Naive thymus-derived CD8-positive, alpha-beta T cell (primary cell): ENCODE results near the gene AP3B1. TPM values are rescaled to one million over a fixed set of nuclear protein-coding genes. Genes with fewer than 3 reads are reported as not detected.

Experiments
- ATAC-seq, 2 donors: fragments of 150-1000 bp; cut with Tn5 transposase in 1 of 2; sonication (Bioruptor Pico), chemical (Tn5 transposase) in 1 of 2; 1 replicate in 1 of 2; 2 replicates in 1 of 2; pipeline ENCODE4 v1.10.0; 2021; ENCODE audit warnings: mild to moderate bottlenecking in 2 of 2, moderate library complexity in 2 of 2
- POLR2A ChIA-PET: fragments of 350-600 bp; sonication (Branson Sonifier 250); formaldehyde crosslinking; loops from one replicate; lab custom pipeline; 2021; ENCODE audit warnings: antibody characterized with exemption; lab: Charles Lee
- DNase-seq, 10 donors: peaks; one replicate each; pipeline versions ENCODE4 v3.0.0 to v3.0.0-alpha.2; 2020 to 2022
- H3K27ac Mint-ChIP-seq, 10 donors: one replicate each; pipeline ENCODE4 v1.8.0; 2020 to 2022; ENCODE audit warnings: mild to moderate bottlenecking in 10 of 10, mixed read lengths in 10 of 10, moderate library complexity in 4 of 10, inconsistent platforms in 1 of 10
- H3K27me3 Mint-ChIP-seq, 5 donors: one replicate each; pipeline ENCODE4 v1.8.0; 2021 to 2022; ENCODE audit warnings: mixed read lengths in 5 of 5
- H3K36me3 Mint-ChIP-seq, 3 donors: one replicate each; pipeline ENCODE4 v1.8.0; 2020 to 2022; ENCODE audit warnings: mixed read lengths in 3 of 3, mild to moderate bottlenecking in 2 of 3, inconsistent platforms in 1 of 3
- H3K4me1 Mint-ChIP-seq, 4 donors: one replicate each; pipeline ENCODE4 v1.8.0; 2021 to 2022; ENCODE audit warnings: mixed read lengths in 4 of 4
- H3K4me3 Mint-ChIP-seq, 10 donors: one replicate each; pipeline ENCODE4 v1.8.0; 2020 to 2022; ENCODE audit warnings: mild to moderate bottlenecking in 10 of 10, mixed read lengths in 10 of 10, moderate library complexity in 6 of 10, inconsistent platforms in 1 of 10
- H3K9me3 Mint-ChIP-seq, 9 donors: one replicate each; pipeline ENCODE4 v1.8.0; 2020 to 2022; ENCODE audit warnings: mixed read lengths in 9 of 9, mild to moderate bottlenecking in 3 of 9, inconsistent platforms in 1 of 9, moderate library complexity in 1 of 9
- polyA plus RNA-seq, 3 donors: library from polyadenylated mRNA; unstranded; fragments of 300-500 nt; fragmentation: Illumina TruSeq; gene quantifications; one replicate each; pipeline ENCODE4 v1.2.3, GENCODE V29; 2021
- total RNA-seq, 8 experiments: library from RNA in 2 of 8; stranded (reverse) in 2 of 8; gene quantifications; one replicate each; pipeline ENCODE4 v1.2.3 and lab custom pipeline; 2021 to 2026

Gene AP3B1
- total and polyA plus RNA-seq, 5 experiments from 2014 or later, result 19.8 to 36.4 (median 26.2) TPM

GRCh38 chr5:77986261-77986660 lies 308.2 kb downstream of the AP3B1 start:
- H3K4me3 Mint-ChIP-seq, result no peak overlapping the region
- H3K27ac Mint-ChIP-seq, result no peak overlapping the region
- H3K9me3 Mint-ChIP-seq, result no peaks in the 10 kb centered on the region
- peaks cover 0 to 2% (median 0%) of the 10 kb centered on the region in 4 donors for H3K4me1 Mint-ChIP-seq
- H3K27me3 Mint-ChIP-seq, result no peaks in the 10 kb centered on the region
- POLR2A ChIA-PET, result no interaction called here
- ATAC-seq (no peak), DNase-seq (no peak)
- peaks cover 0 to 2% (median 0%) of the 10 kb centered on the region in 3 donors for H3K36me3 Mint-ChIP-seq

DNA sequence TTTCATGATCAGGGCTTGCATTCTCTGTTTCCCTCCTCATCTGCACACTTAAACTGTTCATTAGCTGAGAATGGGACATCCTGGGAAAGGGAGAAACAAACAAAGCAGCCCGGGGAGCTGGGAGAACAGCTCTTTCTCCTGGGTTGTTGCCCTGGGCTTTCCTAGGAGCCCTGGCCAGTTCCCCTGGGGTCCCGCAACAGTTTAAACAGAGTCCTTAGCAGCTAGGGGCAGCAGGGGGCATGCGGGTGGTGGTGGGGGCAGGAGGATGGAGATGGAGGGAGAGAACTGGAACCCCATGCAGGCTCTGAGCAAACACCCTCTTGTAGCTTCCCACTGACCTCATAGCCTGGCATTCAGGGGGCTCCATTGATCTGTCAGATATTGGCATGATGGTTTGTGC lies 309.3 kb downstream of the AP3B1 start:
- DNase-seq (no peak), ATAC-seq (no peak)
- no peak overlapping the region for H3K4me3 Mint-ChIP-seq
- peaks cover 0 to 2% (median 0%) of the 10 kb centered on the region in 3 donors for H3K36me3 Mint-ChIP-seq
- peaks cover 0 to 3% (median 2%) of the 10 kb centered on the region in 5 donors for H3K27me3 Mint-ChIP-seq
- peak overlapping the region in 1 of 10 donors; percentile 47 for H3K27ac Mint-ChIP-seq
- H3K9me3 Mint-ChIP-seq, result no peaks in the 10 kb centered on the region
- POLR2A ChIA-PET, result no interaction called here
- peaks cover 0 to 4% (median 0%) of the 10 kb centered on the region in 4 donors for H3K4me1 Mint-ChIP-seq

- Mint-ChIP-seq H3K27ac (peak overlapping the region in 1 of 10 donors; percentile 8), H3K27me3 (peaks cover 0 to 9% (median 6%) of the 10 kb centered on the region in 5 donors), H3K36me3 (peaks cover 0 to 2% (median 0%) of the 10 kb centered on the region in 3 donors), H3K4me3 (no peak overlapping the region), H3K4me1 (peaks cover 0 to 2% (median 0%) of the 10 kb centered on the region in 4 donors), H3K9me3 (no peaks in the 10 kb centered on the region)
- ATAC-seq (no peak), DNase-seq (no peak)
- POLR2A ChIA-PET, result no interaction called here
Measured at GRCh38 chr5:77984587-77984986, 309.9 kb downstream of the AP3B1 start.

DNA sequence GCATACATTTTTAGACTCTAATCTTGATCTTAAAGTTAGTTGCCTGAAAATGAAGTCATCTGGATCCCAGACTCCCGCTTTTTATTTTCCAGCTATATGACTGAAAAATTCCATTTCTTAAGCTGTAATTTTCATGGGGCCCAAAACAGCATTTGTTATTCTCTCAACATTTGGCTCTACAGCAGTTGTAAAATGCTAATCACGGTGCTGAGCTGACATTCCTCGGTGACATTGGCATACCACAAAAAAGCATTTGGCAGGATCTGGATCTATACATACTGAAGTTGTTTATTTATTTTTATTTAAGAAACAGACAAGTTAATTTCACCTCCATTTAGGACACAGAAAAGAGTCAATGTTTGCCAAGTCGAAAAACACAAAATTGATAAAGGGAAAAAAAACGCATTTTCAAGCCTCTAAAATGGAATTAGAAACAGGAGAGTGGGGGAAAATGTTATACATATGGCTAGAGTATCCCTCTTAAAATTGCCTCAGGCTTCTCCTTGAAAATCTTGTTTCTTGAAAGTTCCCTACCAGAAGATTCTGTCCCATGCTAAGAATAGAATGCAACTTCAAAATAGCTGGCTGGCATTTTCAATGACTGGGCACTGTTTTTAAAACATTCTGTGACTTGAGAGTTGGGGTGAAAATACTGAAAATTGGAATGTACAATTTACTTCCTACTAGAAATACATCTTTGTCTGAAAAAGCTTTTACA lies 310.9 kb downstream of the AP3B1 start:
- ATAC-seq (no peak), DNase-seq (no peak)
- no peak overlapping the region for H3K4me3 Mint-ChIP-seq
- peaks cover under 1 to 18% (median 6%) of the 10 kb centered on the region in 5 donors for H3K27me3 Mint-ChIP-seq
- H3K27ac Mint-ChIP-seq, result no peak overlapping the region
- H3K36me3 Mint-ChIP-seq, result peaks cover 0 to 2% (median 0%) of the 10 kb centered on the region in 3 donors
- POLR2A ChIA-PET, result no interaction called here
- H3K4me1 Mint-ChIP-seq, result peaks cover 0 to 2% (median 0%) of the 10 kb centered on the region in 4 donors
- no peaks in the 10 kb centered on the region for H3K9me3 Mint-ChIP-seq

DNA sequence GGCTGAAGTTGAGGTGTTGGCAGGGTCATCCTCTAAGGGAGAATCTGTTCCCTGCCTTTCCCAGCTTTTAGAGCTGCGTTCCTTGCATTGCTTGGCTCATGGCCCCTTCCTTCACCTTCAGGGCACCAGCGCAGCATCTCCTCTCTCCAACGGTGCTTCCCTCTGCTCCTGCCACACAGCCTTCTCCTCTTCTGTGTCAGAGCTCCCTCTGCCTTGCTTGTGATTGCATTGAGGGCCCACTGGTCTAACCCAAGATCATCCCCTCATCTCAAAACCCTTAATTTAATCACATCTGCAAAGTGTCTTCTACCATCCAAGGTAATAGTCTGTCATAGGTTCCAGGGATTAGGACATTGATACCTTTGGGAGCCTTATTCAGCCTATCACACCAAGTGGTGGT lies 312.7 kb downstream of the AP3B1 start:
- H3K4me3 Mint-ChIP-seq, result no peak overlapping the region
- H3K9me3 Mint-ChIP-seq, result peaks cover 0 to 2% (median 0%) of the 10 kb centered on the region in 9 donors
- ATAC-seq (no peak), DNase-seq (no peak)
- POLR2A ChIA-PET, result interaction anchor here (0.7 kb wide), 1 partner anchor 1433 kb away, joined by 3 read pairs; no protein-coding TSS in a partner anchor
- H3K27me3 Mint-ChIP-seq, result peaks cover 5 to 29% (median 15%) of the 10 kb centered on the region in 5 donors
- H3K36me3 Mint-ChIP-seq, result peaks cover 0 to 10% (median 6%) of the 10 kb centered on the region in 3 donors
- H3K27ac Mint-ChIP-seq, result no peak overlapping the region
- H3K4me1 Mint-ChIP-seq, result peaks cover 0 to 2% (median 0%) of the 10 kb centered on the region in 4 donors

DNA sequence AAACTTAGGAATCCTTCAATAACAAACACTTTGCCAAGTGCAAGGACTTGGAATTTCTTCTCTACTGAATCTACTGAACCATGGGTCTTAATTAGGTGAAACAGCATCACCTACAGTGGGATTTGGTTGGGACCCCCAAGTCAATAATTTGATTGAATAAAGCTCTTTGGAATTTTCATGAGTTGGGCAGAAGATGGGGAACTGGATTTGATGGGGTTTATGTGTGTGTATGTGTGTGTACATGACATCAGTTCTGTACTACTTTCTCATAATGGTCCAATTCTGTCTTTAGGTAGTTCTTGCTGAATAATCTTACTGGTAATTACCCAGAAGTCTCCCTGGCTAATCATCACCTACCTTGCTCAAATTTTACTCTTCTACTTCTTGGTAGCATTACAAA lies 319.9 kb downstream of the AP3B1 start:
- H3K4me3 Mint-ChIP-seq, result no peak overlapping the region
- H3K27me3 Mint-ChIP-seq, result peaks cover 44 to 86% (median 63%) of the 10 kb centered on the region in 5 donors
- POLR2A ChIA-PET, result no interaction called here

GRCh38 chr5:77973253-77973609 lies 321.3 kb downstream of the AP3B1 start:
- Mint-ChIP-seq H3K4me1 (peaks cover 7 to 20% (median 14%) of the 10 kb centered on the region in 4 donors), H3K27me3 (peaks cover 46 to 87% (median 60%) of the 10 kb centered on the region in 5 donors), H3K36me3 (peaks cover 0 to 10% (median 6%) of the 10 kb centered on the region in 3 donors), H3K27ac (peak overlapping the region in 1 of 10 donors; percentile 67), H3K4me3 (peak overlapping the region; percentile 50 to 80 (median 76)), H3K9me3 (peaks cover 0 to 2% (median 0%) of the 10 kb centered on the region in 9 donors)
- DNase-seq, result no peak
- POLR2A ChIA-PET, result no interaction called here
- peak in 1 of 2 donors; percentile 46 for ATAC-seq

More for the DNA sequence above, 319.9 kb downstream of the AP3B1 start:
- DNase-seq (no peak), ATAC-seq (no peak)
- H3K36me3 Mint-ChIP-seq, result peaks cover 0 to 10% (median 6%) of the 10 kb centered on the region in 3 donors
- peaks cover 7 to 20% (median 14%) of the 10 kb centered on the region in 4 donors for H3K4me1 Mint-ChIP-seq
- peak overlapping the region in 1 of 10 donors; percentile 29 for H3K27ac Mint-ChIP-seq
- H3K9me3 Mint-ChIP-seq, result peaks cover 0 to 2% (median 0%) of the 10 kb centered on the region in 9 donors

DNA sequence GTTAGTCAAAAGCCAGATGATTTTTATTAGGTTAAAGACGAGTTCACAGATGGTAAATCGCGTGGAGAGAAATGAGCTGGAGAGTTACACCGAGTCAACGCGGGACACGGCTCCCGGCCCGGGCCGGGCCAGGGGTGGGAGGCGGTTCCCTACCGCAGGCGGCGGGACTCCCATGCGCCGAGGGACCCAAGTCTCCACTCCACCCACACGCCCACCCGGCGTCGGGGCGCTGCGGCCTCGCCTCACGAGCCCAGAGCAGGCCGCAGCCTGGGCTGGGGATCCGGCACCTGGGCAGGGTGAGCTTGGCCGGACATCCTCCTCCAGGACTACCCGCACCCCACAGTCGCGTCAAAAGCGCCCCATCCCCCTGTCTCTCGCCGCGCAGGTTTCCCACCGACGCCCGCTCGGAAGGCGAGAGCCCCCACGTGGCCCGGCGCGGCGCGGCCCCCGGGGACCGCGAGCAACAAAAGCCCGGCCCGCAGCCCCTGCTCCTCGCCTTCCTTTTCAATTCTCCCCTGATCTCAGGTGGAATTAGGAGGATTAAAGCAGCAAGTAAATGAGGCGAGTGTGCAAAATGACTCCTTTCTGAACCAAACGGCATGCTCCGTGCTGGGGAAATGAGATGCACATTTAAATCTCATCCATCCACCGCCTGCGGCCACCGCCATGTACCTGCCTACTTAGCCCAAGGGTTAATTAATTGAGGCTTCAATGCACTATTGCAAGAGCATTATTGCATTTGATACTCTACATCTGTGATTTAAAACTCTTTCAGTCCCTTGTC lies 321.8 kb downstream of the AP3B1 start:
- POLR2A ChIA-PET, result no interaction called here
- Mint-ChIP-seq H3K4me1 (peaks cover 7 to 20% (median 14%) of the 10 kb centered on the region in 4 donors), H3K27me3 (peaks cover 41 to 92% (median 58%) of the 10 kb centered on the region in 5 donors), H3K4me3 (peak overlapping the region; percentile 60 to 80 (median 77)), H3K27ac (peak overlapping the region in 1 of 10 donors; percentile 67), H3K36me3 (peaks cover 0 to 5% (median 3%) of the 10 kb centered on the region in 3 donors), H3K9me3 (no peaks in the 10 kb centered on the region)
- DNase-seq, result peak in 1 of 10 donors; percentile 6
- peak; percentile 70 to 87 for ATAC-seq

DNA sequence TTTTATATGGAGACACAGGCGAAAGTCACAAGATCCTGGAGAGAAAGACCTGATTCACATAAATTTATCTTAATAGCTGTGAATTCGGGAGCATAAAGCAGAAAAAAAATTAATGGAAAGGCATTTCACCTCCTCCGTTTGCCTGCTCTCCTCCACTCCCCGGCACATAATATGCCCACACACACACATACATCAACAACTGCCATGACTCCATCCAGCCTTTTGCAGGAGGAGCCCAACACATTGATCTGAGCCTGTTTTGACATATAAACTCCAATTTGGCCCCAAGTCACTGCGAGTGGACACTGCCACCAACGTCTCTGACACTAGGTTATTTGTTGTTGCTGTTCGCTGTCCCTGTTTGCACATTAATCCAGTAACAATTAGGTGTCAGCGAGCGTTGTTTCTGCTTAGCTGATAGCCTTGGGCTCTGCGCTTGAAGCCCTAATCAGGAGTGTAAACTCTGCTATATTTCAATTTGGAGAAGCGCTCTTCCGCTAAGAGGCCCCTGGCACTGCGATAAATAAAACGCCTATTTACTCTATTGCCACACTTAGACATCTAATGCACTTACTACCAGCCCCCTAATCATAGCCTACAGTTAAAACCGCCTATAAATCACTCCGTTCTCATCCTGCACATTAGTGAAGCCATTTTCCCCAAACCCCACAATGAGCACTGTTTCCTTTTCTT lies 322.6 kb downstream of the AP3B1 start:
- H3K36me3 Mint-ChIP-seq, result peaks cover 0 to under 1% (median 0%) of the 10 kb centered on the region in 3 donors
- DNase-seq (no peak), ATAC-seq (peak in 1 of 2 donors; percentile 12)
- H3K27ac Mint-ChIP-seq, result no peak overlapping the region
- peak overlapping the region; percentile 52 to 78 (median 65) for H3K4me3 Mint-ChIP-seq
- POLR2A ChIA-PET, result no interaction called here
- peaks cover 38 to 89% (median 55%) of the 10 kb centered on the region in 5 donors for H3K27me3 Mint-ChIP-seq
- H3K4me1 Mint-ChIP-seq, result peaks cover 7 to 20% (median 14%) of the 10 kb centered on the region in 4 donors
- no peaks in the 10 kb centered on the region for H3K9me3 Mint-ChIP-seq

DNA sequence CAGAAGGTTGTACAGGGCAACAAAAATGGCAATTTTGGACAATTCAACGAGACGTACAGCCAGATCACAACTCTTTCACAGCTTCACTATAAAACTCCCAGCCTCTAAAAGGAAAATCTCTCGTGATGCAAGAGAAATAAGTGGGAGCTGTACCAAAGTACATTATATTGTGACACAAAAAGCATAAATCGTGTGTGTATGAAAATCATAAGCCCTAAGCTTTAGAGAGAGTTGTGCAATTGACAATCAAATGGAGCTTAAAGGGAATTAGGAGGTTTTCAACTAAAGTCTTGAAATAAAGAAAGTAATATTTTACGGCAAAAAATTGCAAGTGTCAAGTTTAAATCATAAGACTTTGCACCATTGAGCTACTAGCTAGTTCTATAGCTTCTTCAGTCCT lies 323.6 kb downstream of the AP3B1 start:
- POLR2A ChIA-PET, result no interaction called here
- DNase-seq, result no peak
- peaks cover 0 to 4% (median 0%) of the 10 kb centered on the region in 9 donors for H3K9me3 Mint-ChIP-seq
- H3K4me1 Mint-ChIP-seq, result peaks cover 7 to 20% (median 14%) of the 10 kb centered on the region in 4 donors
- no peak overlapping the region for H3K4me3 Mint-ChIP-seq
- no peak for ATAC-seq
- peaks cover 35 to 87% (median 49%) of the 10 kb centered on the region in 5 donors for H3K27me3 Mint-ChIP-seq
- H3K27ac Mint-ChIP-seq, result no peak overlapping the region
- peaks cover 0 to 5% (median 0%) of the 10 kb centered on the region in 3 donors for H3K36me3 Mint-ChIP-seq

DNA sequence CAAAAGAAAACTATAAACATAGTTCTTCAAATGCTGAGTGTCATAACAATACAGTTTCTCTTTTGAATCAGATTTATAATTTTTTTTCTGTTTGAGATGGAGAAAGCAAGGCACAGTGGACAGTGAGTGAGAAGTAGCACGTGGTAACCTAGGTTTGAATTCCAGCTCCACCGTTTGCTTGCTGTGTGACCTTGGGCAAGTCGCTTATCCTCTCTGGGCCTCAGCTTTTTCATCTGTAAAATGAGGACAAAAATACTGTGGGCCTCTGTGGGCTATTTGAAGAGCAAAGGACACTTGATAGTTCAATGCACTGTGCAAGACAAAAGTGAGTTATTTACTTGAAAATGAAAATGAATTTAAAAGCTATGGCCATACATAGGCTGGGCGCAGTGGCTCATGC lies 330.7 kb downstream of the AP3B1 start:
- Mint-ChIP-seq H3K4me3 (no peak overlapping the region), H3K4me1 (peaks cover 0 to 13% (median 7%) of the 10 kb centered on the region in 4 donors), H3K27ac (no peak overlapping the region), H3K9me3 (peaks cover 0 to 4% (median 0%) of the 10 kb centered on the region in 9 donors), H3K27me3 (peaks cover 15 to 69% (median 26%) of the 10 kb centered on the region in 5 donors), H3K36me3 (peaks cover 0 to 5% (median 0%) of the 10 kb centered on the region in 3 donors)
- POLR2A ChIA-PET, result no interaction called here
- ATAC-seq, result no peak
- DNase-seq, result no peak

DNA sequence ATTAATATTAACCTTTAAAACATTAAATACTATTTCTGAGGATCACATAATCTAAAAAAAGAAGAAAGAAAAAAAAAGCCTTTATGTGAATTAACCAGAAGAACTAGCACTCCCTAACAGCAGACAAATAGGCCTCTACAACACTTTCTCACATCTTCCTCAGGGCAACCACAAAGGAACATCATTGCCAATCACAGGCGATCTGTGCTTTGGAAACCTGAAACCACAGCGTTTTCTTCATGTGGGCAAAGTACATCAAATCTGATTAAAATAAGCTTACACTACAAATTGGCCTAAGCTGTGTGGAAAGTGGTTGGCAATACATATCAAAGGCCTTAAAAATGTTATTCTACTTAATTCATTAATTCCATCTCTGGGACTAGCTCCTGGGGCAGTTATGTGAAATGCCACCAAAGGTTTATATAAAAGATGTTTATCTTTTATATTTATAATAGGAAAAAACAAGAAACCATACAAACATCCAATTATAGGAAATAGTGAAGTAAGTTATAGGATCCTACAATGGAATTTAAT lies 333.6 kb downstream of the AP3B1 start:
- Mint-ChIP-seq H3K9me3 (no peaks in the 10 kb centered on the region), H3K4me1 (peaks cover 2 to 25% (median 15%) of the 10 kb centered on the region in 4 donors), H3K27me3 (peaks cover 24 to 74% (median 43%) of the 10 kb centered on the region in 5 donors), H3K36me3 (no peaks in the 10 kb centered on the region), H3K27ac (no peak overlapping the region), H3K4me3 (no peak overlapping the region)
- no peak for DNase-seq
- POLR2A ChIA-PET, result interaction anchor here (0.6 kb wide), 1 partner anchor 36 kb away, joined by 3 read pairs; no protein-coding TSS in a partner anchor
- no peak for ATAC-seq
